Measurements from ENCODE around the gene SLC26A4. TPM values are rescaled to one million over a fixed set of nuclear protein-coding genes. Genes with fewer than 3 reads are reported as not detected.

Gene SLC26A4
- total RNA-seq, 1 experiment from 2014 or later, result 0.66 TPM

DNA sequence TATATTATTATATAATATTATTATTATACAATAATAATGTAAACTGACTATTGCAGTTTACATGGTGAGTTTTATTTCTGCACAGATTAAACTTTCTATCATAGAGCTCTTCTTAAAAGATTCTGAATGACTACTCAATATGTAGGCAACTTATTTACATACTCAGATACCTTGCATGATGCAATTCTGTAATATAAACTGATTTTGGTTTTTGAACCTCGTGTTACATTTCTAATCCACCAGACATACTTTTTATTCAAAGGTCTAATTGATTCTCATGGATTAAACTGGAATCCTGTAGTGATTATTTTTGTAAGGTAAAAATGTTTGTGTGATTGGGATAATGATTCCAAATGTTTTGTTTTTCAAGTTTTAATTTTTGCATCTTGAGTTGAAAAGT lies 19.9 kb downstream of the SLC26A4 start (continued):
- TF ChIP-seq YY1 (IDR thresholded peaks at IDR 0.05; ENCODE audit: extremely low read depth, insufficient replicate concordance, low read depth, low read length) (no peak), JUND (IDR thresholded peaks at IDR 0.05) (no peak), ZFX (IDR thresholded peaks at IDR 0.05) (no peak), ATF3 (IDR thresholded peaks at IDR 0.05) (no peak)

DNA sequence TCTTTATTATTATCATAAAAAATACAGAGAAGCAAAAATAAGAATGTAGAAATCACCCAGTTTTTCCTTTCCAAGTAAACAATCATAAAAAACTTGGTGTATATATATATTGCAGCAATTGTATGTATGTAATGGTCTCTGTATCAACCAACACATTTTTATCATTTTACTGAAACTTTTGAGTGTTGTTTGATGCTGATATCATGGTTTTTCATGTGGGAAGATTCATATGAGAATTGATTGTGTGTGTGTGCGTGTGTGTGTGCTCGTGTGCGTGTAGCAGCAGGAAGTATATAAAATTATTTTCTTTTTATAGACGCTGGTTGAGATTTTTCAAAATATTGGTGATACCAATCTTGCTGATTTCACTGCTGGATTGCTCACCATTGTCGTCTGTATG lies 22.3 kb downstream of the SLC26A4 start:
- ATAC-seq (no peak), DNase-seq (ENCODE audit: low read depth, low spot score) (no peak)
- no peaks in the 10 kb centered on the region for H4K20me1 ChIP-seq (ENCODE audit: insufficient read depth)
- intact Hi-C loops (cut with micrococcal nuclease), result no loop called here
- no peak overlapping the region for H3K4me3 ChIP-seq (replicated peaks in 1 of 2; ENCODE audit: low read depth in 1 of 2, low read length in 2 of 2)
- H3K27me3 ChIP-seq (ENCODE audit: insufficient read depth, low read length), result no peaks in the 10 kb centered on the region
- H3K9me2 ChIP-seq (ENCODE audit: insufficient read depth), result no peaks in the 10 kb centered on the region
- no peak for TF ChIP-seq POLR2A (IDR thresholded peaks at IDR 0.05; ENCODE audit: borderline replicate concordance, extremely low read depth, insufficient read depth, insufficient read length)
- TF ChIP-seq CEBPB (IDR thresholded peaks at IDR 0.05; ENCODE audit: low read depth), result no peak
- no peak for TF ChIP-seq ELF1 (IDR thresholded peaks at IDR 0.05; ENCODE audit: borderline replicate concordance, low read depth)
- TF ChIP-seq MAX (IDR thresholded peaks at IDR 0.05), result no peak
- TF ChIP-seq EZH2 (IDR thresholded peaks at IDR 0.05), result no peak
- TF ChIP-seq POLR2AphosphoS5 (IDR thresholded peaks at IDR 0.05; ENCODE audit: low read depth, low read length), result no peak
- no peak for TF ChIP-seq EGR1 (IDR thresholded peaks at IDR 0.05; ENCODE audit: low read depth)
- no peak overlapping the region for H3K9ac ChIP-seq (ENCODE audit: low read length)
- H2AFZ ChIP-seq (ENCODE audit: low read depth, low read length, poor library complexity, severe bottlenecking), result no peak overlapping the region
- CTCF ChIA-PET, result no interaction called here
- H3K79me2 ChIP-seq (ENCODE audit: insufficient read depth, low read length), result no peaks in the 10 kb centered on the region
- POLR2A ChIA-PET, result no interaction called here
- no peak overlapping the region for H3K27ac ChIP-seq (ENCODE audit: low read depth, low read length)
- no TSS peak for BruUV-seq (replicated peaks)
- H3K9me3 ChIP-seq (ENCODE audit: control insufficient read depth in 1 of 2, insufficient read depth in 1 of 2, low read depth in 1 of 2, low read length in 2 of 2), result no peaks in the 10 kb centered on the region
- H3K36me3 ChIP-seq (ENCODE audit: control insufficient read depth in 1 of 2, insufficient read depth in 2 of 2, low read length in 2 of 2), result no peaks in the 10 kb centered on the region
- RAD21 ChIA-PET (ENCODE audit: low non-redundant PET in 1 of 2, low total read pairs in 2 of 2, uncharacterized antibody in 2 of 2, unreplicated experiment in 2 of 2), result no interaction called here
- H3K4me1 ChIP-seq (ENCODE audit: control insufficient read depth in 1 of 2, insufficient read depth in 2 of 2, low read length in 2 of 2), result peaks cover 0 to 7% of the 10 kb centered on the region in 2 experiments; a peak in 2 of 4 replicates
- no peak overlapping the region for H3K4me2 ChIP-seq (ENCODE audit: low read length)

DNA sequence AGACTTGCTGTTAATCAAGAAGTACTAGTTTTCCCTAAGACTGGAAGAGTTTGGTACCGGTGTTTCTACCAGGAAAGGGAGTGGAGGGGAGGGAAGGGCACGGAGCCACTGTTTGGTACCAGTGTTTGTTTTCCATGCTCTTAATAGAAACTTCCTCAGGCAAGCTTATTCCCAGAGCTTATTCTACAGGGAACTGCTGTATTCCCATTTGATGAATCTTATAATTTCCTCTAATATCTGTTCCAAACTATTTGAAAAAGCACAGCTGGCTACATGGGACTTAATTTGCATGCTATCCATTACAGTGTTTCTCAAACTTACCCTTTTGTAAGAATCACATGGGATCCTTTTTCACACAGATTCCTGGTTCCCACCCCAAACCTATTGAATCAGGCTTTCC lies 23.7 kb downstream of the SLC26A4 start:
- BruUV-seq (replicated peaks), result no TSS peak
- no peaks in the 10 kb centered on the region for H3K9me3 ChIP-seq (ENCODE audit: control insufficient read depth in 1 of 2, insufficient read depth in 1 of 2, low read depth in 1 of 2, low read length in 2 of 2)
- H3K9me2 ChIP-seq (ENCODE audit: insufficient read depth), result no peaks in the 10 kb centered on the region
- intact Hi-C loops (cut with micrococcal nuclease), result no loop called here
- no peaks in the 10 kb centered on the region for H3K79me2 ChIP-seq (ENCODE audit: insufficient read depth, low read length)
- ATAC-seq, result no peak
- no peak overlapping the region for H3K27ac ChIP-seq (ENCODE audit: low read depth, low read length)
- H3K9ac ChIP-seq (ENCODE audit: low read length), result no peak overlapping the region
- no peak for DNase-seq (ENCODE audit: low read depth, low spot score)
- RAD21 ChIA-PET (ENCODE audit: low non-redundant PET in 1 of 2, low total read pairs in 2 of 2, uncharacterized antibody in 2 of 2, unreplicated experiment in 2 of 2), result no interaction called here
- H3K4me2 ChIP-seq (ENCODE audit: low read length), result no peak overlapping the region
- no peaks in the 10 kb centered on the region for H3K27me3 ChIP-seq (ENCODE audit: insufficient read depth, low read length)
- no peak overlapping the region for H2AFZ ChIP-seq (ENCODE audit: low read depth, low read length, poor library complexity, severe bottlenecking)
- POLR2A ChIA-PET, result no interaction called here
- no peaks in the 10 kb centered on the region for H3K36me3 ChIP-seq (ENCODE audit: control insufficient read depth in 1 of 2, insufficient read depth in 2 of 2, low read length in 2 of 2)
- CTCF ChIA-PET, result no interaction called here
- peaks cover 0 to 9% of the 10 kb centered on the region in 2 experiments; a peak in 2 of 4 replicates for H3K4me1 ChIP-seq (ENCODE audit: control insufficient read depth in 1 of 2, insufficient read depth in 2 of 2, low read length in 2 of 2)
- TF ChIP-seq, protein P1, sequence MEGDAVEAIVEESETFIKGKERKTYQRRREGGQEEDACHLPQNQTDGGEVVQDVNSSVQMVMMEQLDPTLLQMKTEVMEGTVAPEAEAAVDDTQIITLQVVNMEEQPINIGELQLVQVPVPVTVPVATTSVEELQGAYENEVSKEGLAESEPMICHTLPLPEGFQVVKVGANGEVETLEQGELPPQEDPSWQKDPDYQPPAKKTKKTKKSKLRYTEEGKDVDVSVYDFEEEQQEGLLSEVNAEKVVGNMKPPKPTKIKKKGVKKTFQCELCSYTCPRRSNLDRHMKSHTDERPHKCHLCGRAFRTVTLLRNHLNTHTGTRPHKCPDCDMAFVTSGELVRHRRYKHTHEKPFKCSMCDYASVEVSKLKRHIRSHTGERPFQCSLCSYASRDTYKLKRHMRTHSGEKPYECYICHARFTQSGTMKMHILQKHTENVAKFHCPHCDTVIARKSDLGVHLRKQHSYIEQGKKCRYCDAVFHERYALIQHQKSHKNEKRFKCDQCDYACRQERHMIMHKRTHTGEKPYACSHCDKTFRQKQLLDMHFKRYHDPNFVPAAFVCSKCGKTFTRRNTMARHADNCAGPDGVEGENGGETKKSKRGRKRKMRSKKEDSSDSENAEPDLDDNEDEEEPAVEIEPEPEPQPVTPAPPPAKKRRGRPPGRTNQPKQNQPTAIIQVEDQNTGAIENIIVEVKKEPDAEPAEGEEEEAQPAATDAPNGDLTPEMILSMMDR (IDR thresholded peaks at IDR 0.05 in 2 of 3, conservative IDR thresholded peaks at IDR 0.05 in 1 of 3; ENCODE audit: borderline replicate concordance in 1 of 3, insufficient read depth in 1 of 3, low read depth in 2 of 3, low read length in 2 of 3), result no peak
- TF ChIP-seq POLR2A (IDR thresholded peaks at IDR 0.05; ENCODE audit: borderline replicate concordance, extremely low read depth, insufficient read depth, insufficient read length), result no peak
- no peak overlapping the region for H3K4me3 ChIP-seq (replicated peaks in 1 of 2; ENCODE audit: low read depth in 1 of 2, low read length in 2 of 2)
- H4K20me1 ChIP-seq (ENCODE audit: insufficient read depth), result no peaks in the 10 kb centered on the region
